ENCODE data around the gene TTC32.

DNA sequence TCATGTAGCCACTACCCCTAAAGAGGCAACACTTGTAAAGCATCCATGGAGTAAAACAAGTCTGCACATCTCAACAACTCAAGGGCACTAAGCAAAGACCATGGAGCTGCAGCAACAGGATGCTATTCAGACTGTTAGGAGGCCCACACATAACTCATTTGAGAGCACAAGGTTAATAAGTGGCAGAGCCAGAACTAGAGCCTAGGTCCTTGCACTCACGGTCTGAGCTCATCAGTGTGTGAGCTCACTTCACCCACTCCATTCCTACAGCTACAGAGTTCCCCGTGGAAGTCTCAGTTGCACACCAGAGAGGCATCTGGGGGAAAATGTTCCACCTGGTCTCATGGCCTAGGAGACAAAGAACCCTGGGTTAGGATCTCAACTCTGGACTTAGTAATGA lies 35.0 kb downstream of the TTC32 start:
- TF ChIP-seq, protein P1, sequence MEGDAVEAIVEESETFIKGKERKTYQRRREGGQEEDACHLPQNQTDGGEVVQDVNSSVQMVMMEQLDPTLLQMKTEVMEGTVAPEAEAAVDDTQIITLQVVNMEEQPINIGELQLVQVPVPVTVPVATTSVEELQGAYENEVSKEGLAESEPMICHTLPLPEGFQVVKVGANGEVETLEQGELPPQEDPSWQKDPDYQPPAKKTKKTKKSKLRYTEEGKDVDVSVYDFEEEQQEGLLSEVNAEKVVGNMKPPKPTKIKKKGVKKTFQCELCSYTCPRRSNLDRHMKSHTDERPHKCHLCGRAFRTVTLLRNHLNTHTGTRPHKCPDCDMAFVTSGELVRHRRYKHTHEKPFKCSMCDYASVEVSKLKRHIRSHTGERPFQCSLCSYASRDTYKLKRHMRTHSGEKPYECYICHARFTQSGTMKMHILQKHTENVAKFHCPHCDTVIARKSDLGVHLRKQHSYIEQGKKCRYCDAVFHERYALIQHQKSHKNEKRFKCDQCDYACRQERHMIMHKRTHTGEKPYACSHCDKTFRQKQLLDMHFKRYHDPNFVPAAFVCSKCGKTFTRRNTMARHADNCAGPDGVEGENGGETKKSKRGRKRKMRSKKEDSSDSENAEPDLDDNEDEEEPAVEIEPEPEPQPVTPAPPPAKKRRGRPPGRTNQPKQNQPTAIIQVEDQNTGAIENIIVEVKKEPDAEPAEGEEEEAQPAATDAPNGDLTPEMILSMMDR (IDR thresholded peaks at IDR 0.05) = no peak
- no peak for TF ChIP-seq POLR2A (IDR thresholded peaks at IDR 0.05)

Measured in breast epithelium (tissue), 3 donors.